HT1080 (cell line): Measurements from ENCODE around the gene FLII. TPM values are rescaled to one million over a fixed set of nuclear protein-coding genes. Genes with fewer than 3 reads are reported as not detected.
A peak's percentile ranks its signal among the peaks of the same experiment; 100 is the strongest.
"Not testable (repeated sequence)": the region's sequence is repeated elsewhere in the genome, so short reads cannot be mapped to it uniquely, and the experiment has no call there.

ENCODE experiments used
- DNase-seq: peaks from one replicate; pipeline ENCODE4 v3.0.0-alpha.2; 2015; ENCODE audit warnings: low read depth
- polyA plus RNA-seq, 2 experiments: library from polyadenylated mRNA; depleted of rRNA; stranded (reverse); fragments of >200 nt; gene quantifications; 2 replicates each; pipeline ENCODE4 v1.2.3, GENCODE V29; 2015
- total RNA-seq: library from RNA; depleted of rRNA; stranded (reverse); fragments of >200 nt; shearing (Covaris generic); gene quantifications from 2 replicates; pipeline ENCODE4 v1.2.3, GENCODE V29; 2014; rRNA removed

FLII gene
- total RNA-seq: 189 and 191 TPM in 2 replicates
- 80.9 and 105 TPM in 2 replicates for polyA plus RNA-seq (2015; cell fraction: cytosol; rRNA removed)
- 232 and 272 TPM in 2 replicates for polyA plus RNA-seq (2015; cell fraction: nucleus; rRNA removed)

GRCh38 chr17:18258356-18259038 lies at the start of gene FLII:
FLII (minus strand) TSS chr17:18258738; CDS start chr17:18258690, 48 bp downstream.
- no peak for DNase-seq

GRCh38 chr17:18303206-18303605 lies 44.7 kb upstream of the FLII start:
- DNase-seq: not testable (repeated sequence)

- no peak for DNase-seq
Measured at GRCh38 chr17:18300725-18301480, 42.4 kb upstream of the FLII start.

- DNase-seq: not testable (repeated sequence)
Measured at GRCh38 chr17:18298061-18298460, 39.5 kb upstream of the FLII start.

- DNase-seq: no peak
Measured at GRCh38 chr17:18291718-18292540, 33.4 kb upstream of the FLII start.

GRCh38 chr17:18285296-18285695 lies 26.8 kb upstream of the FLII start:
- no peak for DNase-seq

- no peak for DNase-seq
Measured at GRCh38 chr17:18281788-18282187, 23.2 kb upstream of the FLII start.

GRCh38 chr17:18280766-18281371 lies 22.3 kb upstream of the FLII start:
- DNase-seq: no peak

GRCh38 chr17:18280249-18280648 lies 21.7 kb upstream of the FLII start:
- no peak for DNase-seq

GRCh38 chr17:18278867-18279266 lies 20.3 kb upstream of the FLII start:
- DNase-seq: no peak

- no peak for DNase-seq
Measured at GRCh38 chr17:18277076-18277475, 18.5 kb upstream of the FLII start.

GRCh38 chr17:18270046-18270931 lies 11.8 kb upstream of the FLII start:
- no peak for DNase-seq

GRCh38 chr17:18267927-18268711 lies 9.6 kb upstream of the FLII start:
- DNase-seq: peak; percentile 35

- no peak for DNase-seq
Measured at GRCh38 chr17:18267366-18267765, 8.8 kb upstream of the FLII start.

- DNase-seq: no peak
Measured at GRCh38 chr17:18263885-18264682, 5.5 kb upstream of the FLII start.

GRCh38 chr17:18262641-18263040 lies 4.1 kb upstream of the FLII start:
- no peak for DNase-seq

- DNase-seq: no peak
Measured at GRCh38 chr17:18262111-18262510, 3.6 kb upstream of the FLII start.

GRCh38 chr17:18261659-18262058 lies 3.1 kb upstream of the FLII start:
- DNase-seq: no peak

- DNase-seq: peak; percentile 58
Measured at GRCh38 chr17:18261146-18261515, 2.6 kb upstream of the FLII start.
